A549 (cell line): Measurements from ENCODE around the gene EPB41L1. TPM values are rescaled to one million over a fixed set of nuclear protein-coding genes. Genes with fewer than 3 reads are reported as not detected.

Source experiments
- ATAC-seq, 2 experiments: fragments of 200-7000 bp in 1 of 2; fragments of >200 bp in 1 of 2; cut with Nextera tagmentation in 1 of 2; cut with Tn5 transposase in 1 of 2; 3 replicates each; pipeline versions ENCODE4 v1.8.0 to v1.9.1; 2018 to 2020; ENCODE audit warnings: mild to moderate bottlenecking in 1 of 2, moderate library complexity in 1 of 2
- CTCF ChIA-PET: fragments of 300-600 bp; sonication (Branson Sonifier 250); formaldehyde crosslinking; extraction: SDS; loops from one replicate; lab custom pipeline; 2021; ENCODE audit warnings: antibody characterized with exemption, inconsistent platforms; lab: Yijun Ruan, JAX
- POLR2A ChIA-PET: fragments of 350-600 bp; formaldehyde crosslinking; extraction: SDS; loops from one replicate; lab custom pipeline; 2021; ENCODE audit warnings: antibody characterized with exemption, inconsistent platforms; lab: Yijun Ruan, JAX
- DNase-seq, 2 experiments: peaks; one replicate each; pipeline versions ENCODE4 v3.0.0 to v3.0.0-alpha.2; 2011 to 2016; ENCODE audit warnings: low read depth in 1 of 2, low spot score in 1 of 2
- FAIRE-seq: peaks from 2 replicates; lab custom pipeline; 2011; peaks lifted over from hg19 to GRCh38; lab: Jason Lieb, UNC
- H3K27ac ChIP-seq, 2 experiments: fragments of >200 bp; sonication (Bioruptor Twin); formaldehyde crosslinking; 3 replicates each; pipeline ENCODE4 v1.5.1; 2016 to 2017
- H3K4me1 ChIP-seq: fragments of >200 bp; sonication (Bioruptor Twin); formaldehyde crosslinking; 3 replicates; pipeline ENCODE4 v1.6.1; 2016
- H3K4me2 ChIP-seq: fragments of >200 bp; sonication (Bioruptor Twin); formaldehyde crosslinking; 3 replicates; pipeline ENCODE4 v1.6.1; 2016
- H3K4me3 ChIP-seq: fragments of >200 bp; sonication (Bioruptor Twin); formaldehyde crosslinking; 3 replicates; pipeline ENCODE4 v1.5.1; 2016
- H3K9me3 ChIP-seq: fragments of >200 bp; sonication (Bioruptor Twin); formaldehyde crosslinking; 3 replicates; pipeline ENCODE4 v1.6.1; 2016
- CBX2 ChIP-seq: fragments of 200-600 bp; sonication (generic); IDR thresholded peaks from 2 replicates; pipeline ENCODE4 v1.6.1; 2016; ENCODE audit warnings: low read depth, mild to moderate bottlenecking, borderline replicate concordance
- CTCF ChIP-seq: fragments of >200 bp; sonication (Bioruptor Twin); formaldehyde crosslinking; IDR thresholded peaks from 3 replicates; pipeline ENCODE4 v1.5.1; 2016
- E2F6 ChIP-seq: IDR thresholded peaks from 2 replicates; pipeline ENCODE4 v1.6.1; 2012; ENCODE audit warnings: low read depth, borderline replicate concordance
- FOSL2 ChIP-seq, 2 experiments: fragments of 450-650 bp in 1 of 2; fragments of >200 bp in 1 of 2; sonication (Bioruptor Twin) in 1 of 2; formaldehyde crosslinking; IDR thresholded peaks; 2 replicates each; pipeline versions ENCODE4 v1.5.0 to v1.6.1; 2016 to 2020; ENCODE audit warnings: mild to moderate bottlenecking in 1 of 2, moderate library complexity in 1 of 2
- FOXS1 ChIP-seq: fragments of 250-450 bp; sonication (Bioruptor Pico); IDR thresholded peaks from 2 replicates; pipeline ENCODE4 v1.5.0; 2020; ENCODE audit warnings: mild to moderate bottlenecking, moderate library complexity
- HDAC2 ChIP-seq: fragments of 200-600 bp; sonication (generic); IDR thresholded peaks from 2 replicates; pipeline ENCODE4 v1.6.1; 2016
- HOXA7 ChIP-seq: fragments of 250-450 bp; sonication (Bioruptor Pico); IDR thresholded peaks from 2 replicates; pipeline ENCODE4 v1.5.0; 2020; ENCODE audit warnings: mild to moderate bottlenecking, moderate library complexity
- HOXB13 ChIP-seq: fragments of 250-450 bp; sonication (Bioruptor Pico); IDR thresholded peaks from 2 replicates; pipeline ENCODE4 v1.5.0; 2020; ENCODE audit warnings: low read depth, mild to moderate bottlenecking, moderate library complexity
- JUN ChIP-seq, 2 experiments: fragments of >200 bp; sonication (Bioruptor Twin); formaldehyde crosslinking; IDR thresholded peaks; 2 replicates in 1 of 2; 3 replicates in 1 of 2; pipeline ENCODE4 v1.6.1; 2016 to 2017
- JUNB ChIP-seq: fragments of >200 bp; sonication (Bioruptor Twin); formaldehyde crosslinking; IDR thresholded peaks from 2 replicates; pipeline ENCODE4 v1.6.1; 2016
- KDM1A ChIP-seq: fragments of 200-600 bp; sonication (generic); IDR thresholded peaks from 2 replicates; pipeline ENCODE4 v1.6.1; 2016; ENCODE audit warnings: low read depth, mild to moderate bottlenecking
- MAZ ChIP-seq: fragments of 150-350 bp; IDR thresholded peaks from 2 replicates; pipeline ENCODE4 v1.6.1; 2014; ENCODE audit warnings: antibody characterized with exemption, low read depth, low read length, borderline replicate concordance
- PBX3 ChIP-seq: IDR thresholded peaks from 2 replicates; pipeline ENCODE4 v1.6.1; 2012
- PHF8 ChIP-seq: fragments of 200-600 bp; sonication (generic); IDR thresholded peaks from 2 replicates; pipeline ENCODE4 v1.6.1; 2016; ENCODE audit warnings: low read depth, mild to moderate bottlenecking, antibody characterized with exemption, moderate library complexity, borderline replicate concordance
- REST ChIP-seq: fragments of 200-600 bp; sonication (generic); IDR thresholded peaks from 2 replicates; pipeline ENCODE4 v1.6.1; 2016; ENCODE audit warnings: antibody characterized with exemption, mild to moderate bottlenecking, moderate library complexity
- RFX5 ChIP-seq: fragments of 450-650 bp; IDR thresholded peaks from 2 replicates; pipeline ENCODE4 v1.7.1; 2014; ENCODE audit warnings: antibody characterized with exemption, mild to moderate bottlenecking, moderate library complexity
- TFCP2L1 ChIP-seq: fragments of 250-450 bp; sonication (Bioruptor Pico); IDR thresholded peaks from 2 replicates; pipeline ENCODE4 v1.5.0; 2021; ENCODE audit warnings: mild to moderate bottlenecking
- TP53 ChIP-seq: fragments of 250-450 bp; sonication (Bioruptor Pico); IDR thresholded peaks from 2 replicates; pipeline ENCODE4 v1.5.0; 2021; ENCODE audit warnings: mild to moderate bottlenecking, moderate library complexity
- USF2 ChIP-seq: fragments of 450-650 bp; IDR thresholded peaks from 2 replicates; pipeline ENCODE4 v1.6.1; 2014; ENCODE audit warnings: antibody characterized with exemption
- ZC3H11A ChIP-seq: fragments of 450-650 bp; IDR thresholded peaks from 2 replicates; pipeline ENCODE4 v1.6.1; 2014; ENCODE audit warnings: antibody characterized with exemption, mild to moderate bottlenecking
- ZSCAN20 ChIP-seq: fragments of 250-450 bp; sonication (Bioruptor Pico); IDR thresholded peaks from 2 replicates; pipeline ENCODE4 v1.8.0; 2022; ENCODE audit warnings: mild to moderate bottlenecking, moderate library complexity
- WGBS: methylation state at CpG from one replicate; pipeline ENCODE4 v1.1.6; 2017; ENCODE audit errors: missing lambda C conversion rate; 5-methylcytosine and 5-hydroxymethylcytosine counted together
- polyA plus RNA-seq, 4 experiments: library from polyadenylated mRNA; depleted of rRNA in 3 of 4; stranded (reverse); fragments of >200 nt; fragmentation: RNase III in 1 of 4; extraction: RNeasy Plus Mini Kit Qiagen cat#74134 plus additional on column Dnase treatment in 1 of 4; gene quantifications; 2 replicates in 3 of 4; 3 replicates in 1 of 4; pipeline ENCODE4 v1.2.3, GENCODE V29; 2011 to 2017

EPB41L1 gene
- polyA plus RNA-seq, 2 of the 4 experiments (the other 2 are of a cell fraction), result 45.9 to 94.4 TPM

- WGBS, result 73% methylated on average over 2 of the region's 2 CpGs
- ATAC-seq (no peak), FAIRE-seq (no peak), DNase-seq (no peak)
- H3K9me3 ChIP-seq, result no peaks in the 10 kb centered on the region
- H3K4me3 ChIP-seq, result no peak overlapping the region
- no peaks in the 10 kb centered on the region for H3K4me1 ChIP-seq
- no peak overlapping the region for H3K4me2 ChIP-seq
- TF ChIP-seq TP53 (CRISPR knock-in tag) (no peak), HDAC2 (no peak), ZC3H11A (no peak), E2F6 (no peak), PBX3 (no peak), KDM1A (no peak), FOXS1 (CRISPR knock-in tag) (no peak)
- H3K27ac ChIP-seq, result no peak overlapping the region
- POLR2A ChIA-PET, result no interaction called here
- CTCF ChIA-PET, result interaction anchor here (2.8 kb wide), 1 partner anchor 51 kb away, joined by 7 read pairs; no protein-coding TSS in a partner anchor
These were observed 99.5 kb downstream of the EPB41L1 start for GRCh38 chr20:36254076-36254475.

- Histone ChIP-seq H3K4me1 (no peaks in the 10 kb centered on the region), H3K4me2 (no peak overlapping the region), H3K27ac (no peak overlapping the region), H3K4me3 (no peak overlapping the region), H3K9me3 (no peaks in the 10 kb centered on the region)
- TF ChIP-seq HOXA7 (CRISPR knock-in tag), result no peak
- TF ChIP-seq RFX5, result no peak
- TF ChIP-seq REST, result no peak
- TF ChIP-seq CBX2, result no peak
- TF ChIP-seq HOXB13, result no peak
- no peak for TF ChIP-seq ZSCAN20 (CRISPR knock-in tag)
- FAIRE-seq (no peak), ATAC-seq (no peak), DNase-seq (no peak)
- WGBS, result 91% methylated on average over 12 of the region's 12 CpGs
- ChIA-PET POLR2A (no interaction called here), CTCF (interaction anchor here (0.8 to 2.8 kb wide), 5 partner anchors 10 to 184 kb away, joined by 3 to 10 read pairs (median 3); no protein-coding TSS in a partner anchor)
These were observed 100.9 kb downstream of the EPB41L1 start for GRCh38 chr20:36255445-36255844.

- Histone ChIP-seq H3K4me3 (no peak overlapping the region), H3K4me1 (no peaks in the 10 kb centered on the region), H3K4me2 (no peak overlapping the region), H3K27ac (no peak overlapping the region), H3K9me3 (no peaks in the 10 kb centered on the region)
- ATAC-seq (peak in 1 of 2 experiments; percentile 22; a peak in 1 of 6 replicates), FAIRE-seq (no peak), DNase-seq (no peak)
- ChIA-PET CTCF (interaction anchor here (0.8 to 2.9 kb wide), 3 partner anchors 9 to 14 kb away, joined by 3 to 9 read pairs (median 3); no protein-coding TSS in a partner anchor), POLR2A (no interaction called here)
- WGBS, result 86% methylated on average over 16 of the region's 16 CpGs
- no peak for TF ChIP-seq JUNB
- no peak for TF ChIP-seq USF2
- TF ChIP-seq CBX2, result no peak
- no peak for TF ChIP-seq MAZ
- no peak for TF ChIP-seq FOSL2 (IDR thresholded peaks at IDR 0.05)
- no peak for TF ChIP-seq FOSL2 (CRISPR knock-in tag; IDR thresholded peaks at IDR 0.05)
- no peak for TF ChIP-seq JUN (IDR thresholded peaks at IDR 0.05)
- no peak for TF ChIP-seq CTCF
- TF ChIP-seq PHF8, result no peak
- no peak for TF ChIP-seq RFX5
- no peak for TF ChIP-seq TFCP2L1 (CRISPR knock-in tag)
- no peak for TF ChIP-seq KDM1A
These were observed 104.9 kb downstream of the EPB41L1 start for GRCh38 chr20:36259177-36260061.
